SK-N-SH (cell line): ENCODE results near the gene PTPRK. TPM values are rescaled to one million over a fixed set of nuclear protein-coding genes. Genes with fewer than 3 reads are reported as not detected.

Experiments used
- CTCF ChIA-PET: fragments of 300-600, 350-600 bp; formaldehyde crosslinking; extraction: SDS; loops from one replicate; lab custom pipeline; 2021; lab: Yijun Ruan, JAX
- POLR2A ChIA-PET: fragments of 350-600 bp; sonication (Branson Sonifier 250); formaldehyde crosslinking; extraction: SDS; loops from one replicate; lab custom pipeline; 2020; ENCODE audit warnings: antibody characterized with exemption, inconsistent platforms; lab: Yijun Ruan, JAX
- DNase-seq: peaks from one replicate; pipeline ENCODE4 v3.0.0; 2012
- H2AFZ ChIP-seq: fragments of 200-600 bp; sonication (generic); 2 replicates; pipeline ENCODE4 v1.8.1; 2016; ENCODE audit warnings: antibody characterized with exemption, mild to moderate bottlenecking, low read depth
- H3F3A ChIP-seq: fragments of 200-600 bp; sonication (generic); replicated peaks from 2 replicates; pipeline ENCODE3; 2016; ENCODE audit warnings: antibody characterized with exemption, mild to moderate bottlenecking; ENCODE audit not compliant: insufficient read depth
- H3K27ac ChIP-seq, 2 experiments: fragments of 200-500 bp in 1 of 2; fragments of 200-600 bp in 1 of 2; sonication (Bioruptor generic) in 1 of 2; sonication (generic), shearing (Covaris generic) in 1 of 2; 2 replicates each; pipeline versions ENCODE4 v1.5.1 to v1.6.1; 2014 to 2016; ENCODE audit warnings: low read depth in 2 of 2, inconsistent platforms in 1 of 2, low read length in 1 of 2, mild to moderate bottlenecking in 1 of 2, mixed read lengths in 1 of 2
- H3K27me3 ChIP-seq: fragments of 200-600 bp; sonication (generic), shearing (Covaris generic); 2 replicates; pipeline ENCODE4 v1.6.1; 2016; ENCODE audit warnings: mixed run types; ENCODE audit not compliant: insufficient read depth
- H3K36me3 ChIP-seq, 2 experiments: fragments of 200-500 bp in 1 of 2; fragments of 200-600 bp in 1 of 2; sonication (Bioruptor generic) in 1 of 2; sonication (generic) in 1 of 2; replicated peaks in 1 of 2; 2 replicates each; pipeline versions ENCODE3 to v1.5.1; 2014 to 2016; ENCODE audit warnings: low read length in 1 of 2, mild to moderate bottlenecking in 1 of 2; ENCODE audit not compliant: insufficient read depth in 2 of 2, control insufficient read depth in 1 of 2
- H3K4me1 ChIP-seq, 2 experiments: fragments of 200-500 bp in 1 of 2; fragments of 200-600 bp in 1 of 2; sonication (Bioruptor generic) in 1 of 2; sonication (generic), shearing (Covaris generic) in 1 of 2; 2 replicates each; pipeline versions ENCODE4 v1.5.1 to v1.6.1; 2014 to 2016; ENCODE audit warnings: low read depth in 1 of 2, low read length in 1 of 2, mixed run types in 1 of 2; ENCODE audit not compliant: insufficient read depth in 2 of 2, control insufficient read depth in 1 of 2
- H3K4me2 ChIP-seq: fragments of 200-600 bp; sonication (generic), shearing (Covaris generic); 2 replicates; pipeline ENCODE4 v1.6.1; 2017; ENCODE audit warnings: mixed run types
- H3K4me3 ChIP-seq, 2 experiments: fragments of 200-500 bp in 1 of 2; fragments of 200-600 bp in 1 of 2; sonication (Bioruptor generic) in 1 of 2; sonication (generic), shearing (Covaris generic) in 1 of 2; 2 replicates each; pipeline versions ENCODE4 v1.5.1 to v1.8.1; 2014 to 2016; ENCODE audit warnings: low read depth in 2 of 2, inconsistent platforms in 1 of 2, low read length in 1 of 2, mild to moderate bottlenecking in 1 of 2, mixed read lengths in 1 of 2, moderate library complexity in 1 of 2
- H3K79me2 ChIP-seq: fragments of 200-600 bp; sonication (generic); 2 replicates; pipeline ENCODE4 v1.8.1; 2017; ENCODE audit warnings: mild to moderate bottlenecking; ENCODE audit not compliant: insufficient read depth
- H3K9ac ChIP-seq: fragments of 200-600 bp; sonication (generic); 2 replicates; pipeline ENCODE4 v1.6.1; 2017; ENCODE audit warnings: mixed run types
- H3K9me2 ChIP-seq: fragments of 200-600 bp; sonication (generic); 2 replicates; pipeline ENCODE4 v1.6.1; 2017; ENCODE audit warnings: mixed run types
- H3K9me3 ChIP-seq: fragments of 200-600 bp; sonication (generic); 2 replicates; pipeline ENCODE4 v1.6.1; 2017; ENCODE audit warnings: mixed run types, mild to moderate bottlenecking, moderate library complexity
- H4K20me1 ChIP-seq: fragments of 200-600 bp; sonication (generic); 2 replicates; pipeline ENCODE4 v1.6.1; 2017; ENCODE audit warnings: mild to moderate bottlenecking, mixed run types; ENCODE audit not compliant: insufficient read depth
- CHD2 ChIP-seq: fragments of 150-350 bp; IDR thresholded peaks from 2 replicates; pipeline ENCODE4 v1.6.1; 2018; ENCODE audit warnings: low read length; ENCODE audit not compliant: partially characterized antibody
- EP300 ChIP-seq, 2 experiments: IDR thresholded peaks; 2 replicates each; pipeline versions ENCODE4 v1.4.0 to v1.6.1; 2012; ENCODE audit warnings: borderline replicate concordance in 1 of 2, low read depth in 1 of 2, low read length in 1 of 2
- EZH2phosphoT487 ChIP-seq: fragments of 200-600 bp; sonication (generic); IDR thresholded peaks from 2 replicates; pipeline ENCODE4 v1.6.1; 2017; ENCODE audit warnings: low read depth, mixed run types, mild to moderate bottlenecking, antibody characterized with exemption, moderate library complexity, borderline replicate concordance
- FOSL2 ChIP-seq: IDR thresholded peaks from 2 replicates; pipeline ENCODE4 v1.4.0; 2012; ENCODE audit warnings: low read depth, mild to moderate bottlenecking, moderate library complexity, borderline replicate concordance
- FOXM1 ChIP-seq: IDR thresholded peaks from 2 replicates; pipeline ENCODE4 v1.4.0; 2012; ENCODE audit warnings: low read depth, mild to moderate bottlenecking
- GATA2 ChIP-seq: sonication (generic); formaldehyde crosslinking; IDR thresholded peaks from 2 replicates; pipeline ENCODE4 v1.5.0; 2020; ENCODE audit warnings: mild to moderate bottlenecking, missing genetic modification reagents
- IRF3 ChIP-seq: fragments of 150-350 bp; IDR thresholded peaks from 2 replicates; pipeline ENCODE4 v1.6.1; 2016; ENCODE audit warnings: mild to moderate bottlenecking, low read depth, low read length
- MAX ChIP-seq: IDR thresholded peaks from 2 replicates; pipeline ENCODE4 v1.4.0; 2012; ENCODE audit warnings: low read depth
- MEF2A ChIP-seq: IDR thresholded peaks from 2 replicates; pipeline ENCODE4 v1.4.0; 2012; ENCODE audit warnings: low read depth, borderline replicate concordance
- MXI1 ChIP-seq: IDR thresholded peaks from 2 replicates; pipeline ENCODE4 v1.6.1; 2012; ENCODE audit warnings: mild to moderate bottlenecking, low read depth, low read length, improper control_type of control experiment
- POLR2AphosphoS5 ChIP-seq: IDR thresholded peaks from 2 replicates; pipeline ENCODE4 v1.6.1; 2012; ENCODE audit warnings: low read depth, low read length
- RCOR1 ChIP-seq: fragments of 150-350 bp; IDR thresholded peaks from 2 replicates; pipeline ENCODE4 v1.6.1; 2017; ENCODE audit warnings: antibody characterized with exemption, low read length
- RFX5 ChIP-seq: IDR thresholded peaks from 2 replicates; pipeline ENCODE4 v1.6.1; 2012; ENCODE audit warnings: mild to moderate bottlenecking, improper control_type of control experiment, low read length
- SIN3A ChIP-seq: IDR thresholded peaks from 2 replicates; pipeline ENCODE4 v1.6.1; 2012; ENCODE audit warnings: low read depth, mild to moderate bottlenecking, low read length, moderate library complexity, borderline replicate concordance
- TAF1 ChIP-seq: IDR thresholded peaks from 2 replicates; pipeline ENCODE4 v1.6.1; 2012; ENCODE audit warnings: low read depth, mild to moderate bottlenecking, low read length, moderate library complexity, borderline replicate concordance
- TCF12 ChIP-seq: IDR thresholded peaks from 2 replicates; pipeline ENCODE4 v1.4.0; 2012
- USF1 ChIP-seq: IDR thresholded peaks from 2 replicates; pipeline ENCODE4 v1.4.0; 2012; ENCODE audit warnings: low read depth, borderline replicate concordance
- USF2 ChIP-seq: fragments of 150-350 bp; IDR thresholded peaks from 2 replicates; pipeline ENCODE4 v1.6.1; 2017; ENCODE audit warnings: antibody characterized with exemption, low read length, low read depth, borderline replicate concordance
- YY1 ChIP-seq: IDR thresholded peaks from 2 replicates; pipeline ENCODE4 v1.4.0; 2012; ENCODE audit warnings: low read depth, mild to moderate bottlenecking
- WGBS: methylation state at CpG from one replicate; pipeline ENCODE4 v1.1.6; 2017; ENCODE audit warnings: low lambda C conversion rate; 5-methylcytosine and 5-hydroxymethylcytosine counted together
- polyA plus RNA-seq, 3 experiments: library from polyadenylated mRNA; depleted of rRNA; stranded (reverse); fragments of >200 nt; gene quantifications; 2 replicates each; pipeline ENCODE4 v1.2.3, GENCODE V29; 2012

PTPRK gene
- polyA plus RNA-seq, 1 of the 3 experiments (the other 2 are of a cell fraction): 9.5 TPM

- Histone ChIP-seq H3K4me3 (no peak overlapping the region), H4K20me1 (no peaks in the 10 kb centered on the region), H3K36me3 (no peaks in the 10 kb centered on the region), H3K4me2 (no peak overlapping the region), H3F3A (peaks cover 17% of the 10 kb centered on the region)
- no peak for DNase-seq
- TF ChIP-seq EP300 (IDR thresholded peaks at IDR 0.05; ENCODE audit: borderline replicate concordance in 1 of 2, low read depth in 1 of 2, low read length in 1 of 2) (no peak), POLR2AphosphoS5 (no peak), EZH2phosphoT487 (no peak), FOSL2 (no peak), MEF2A (no peak), IRF3 (no peak), RCOR1 (no peak), GATA2 (no peak), USF1 (no peak), CHD2 (no peak), MXI1 (no peak), TCF12 (no peak), MAX (no peak), YY1 (no peak), TAF1 (no peak), RFX5 (no peak), SIN3A (no peak), FOXM1 (no peak), USF2 (no peak)
- TF ChIP-seq, all 33 proteins: peak for 0
- ChIA-PET POLR2A (no interaction called here), CTCF (no interaction called here)
- H2AFZ ChIP-seq: no peak overlapping the region
- H3K9me2 ChIP-seq: no peaks in the 10 kb centered on the region
- H3K4me1 ChIP-seq: peaks cover 0 to 29% of the 10 kb centered on the region in 2 experiments; a peak in 2 of 4 replicates
- H3K9me3 ChIP-seq: no peaks in the 10 kb centered on the region
- no peak overlapping the region for H3K9ac ChIP-seq
- no peaks in the 10 kb centered on the region for H3K79me2 ChIP-seq
- no peak overlapping the region for H3K27ac ChIP-seq
- H3K27me3 ChIP-seq: no peaks in the 10 kb centered on the region
- WGBS: 100% methylated on average over 1 of the region's 1 CpG
These were observed 241.6 kb downstream of the PTPRK start for GRCh38 chr6:128278836-128279235.
